ENCODE results near the gene CPS1. TPM values are rescaled to one million over a fixed set of nuclear protein-coding genes. Genes with fewer than 3 reads are reported as not detected.

The CPS1 gene
- total and polyA plus RNA-seq, 3 donors from 2014 or later, result 17.2 to 22.5 (median 21.6) TPM

GRCh38 chr2:210558708-210559107 is 2.3 kb downstream of the CPS1 start:
- Histone ChIP-seq H3K27me3 (no peaks in the 10 kb centered on the region), H3K9me3 (no peaks in the 10 kb centered on the region), H3K27ac (no peak overlapping the region), H3K4me1 (no peaks in the 10 kb centered on the region), H3K36me3 (ENCODE audit: low read depth, missing control alignments) (no peaks in the 10 kb centered on the region), H3K4me3 (no peak overlapping the region)
- DNase-seq, result no peak
- intact Hi-C loops (cut with DNase I; ENCODE audit: low total_unique reads), result no loop called here
- TF ChIP-seq, protein P1, sequence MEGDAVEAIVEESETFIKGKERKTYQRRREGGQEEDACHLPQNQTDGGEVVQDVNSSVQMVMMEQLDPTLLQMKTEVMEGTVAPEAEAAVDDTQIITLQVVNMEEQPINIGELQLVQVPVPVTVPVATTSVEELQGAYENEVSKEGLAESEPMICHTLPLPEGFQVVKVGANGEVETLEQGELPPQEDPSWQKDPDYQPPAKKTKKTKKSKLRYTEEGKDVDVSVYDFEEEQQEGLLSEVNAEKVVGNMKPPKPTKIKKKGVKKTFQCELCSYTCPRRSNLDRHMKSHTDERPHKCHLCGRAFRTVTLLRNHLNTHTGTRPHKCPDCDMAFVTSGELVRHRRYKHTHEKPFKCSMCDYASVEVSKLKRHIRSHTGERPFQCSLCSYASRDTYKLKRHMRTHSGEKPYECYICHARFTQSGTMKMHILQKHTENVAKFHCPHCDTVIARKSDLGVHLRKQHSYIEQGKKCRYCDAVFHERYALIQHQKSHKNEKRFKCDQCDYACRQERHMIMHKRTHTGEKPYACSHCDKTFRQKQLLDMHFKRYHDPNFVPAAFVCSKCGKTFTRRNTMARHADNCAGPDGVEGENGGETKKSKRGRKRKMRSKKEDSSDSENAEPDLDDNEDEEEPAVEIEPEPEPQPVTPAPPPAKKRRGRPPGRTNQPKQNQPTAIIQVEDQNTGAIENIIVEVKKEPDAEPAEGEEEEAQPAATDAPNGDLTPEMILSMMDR (IDR thresholded peaks at IDR 0.05), result no peak
- no peak for TF ChIP-seq POLR2A (IDR thresholded peaks at IDR 0.05)
- 60 to 73% methylated on average over 1 of the region's 1 CpG for WGBS, 2 donors

DNA sequence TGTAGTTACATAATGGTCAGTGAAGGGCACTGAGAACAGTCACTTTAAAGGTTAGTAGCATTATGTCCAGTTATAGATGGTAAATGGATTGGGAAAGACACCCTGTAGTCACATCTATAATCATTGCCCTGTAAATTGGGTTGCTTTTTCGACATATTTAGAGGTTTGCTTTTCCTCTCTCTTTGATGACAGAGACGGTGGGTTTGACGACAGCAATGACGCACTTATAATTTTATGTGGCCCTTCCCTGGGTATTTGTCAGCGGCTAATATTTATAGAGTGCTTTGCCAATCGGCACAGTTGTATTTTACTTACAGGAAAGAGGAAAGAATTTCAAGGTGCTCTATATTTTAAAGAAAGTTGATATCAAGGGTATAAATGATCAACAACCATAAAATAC is 2.8 kb downstream of the CPS1 start:
- no peak for DNase-seq
- TF ChIP-seq, protein P1 (IDR thresholded peaks at IDR 0.05), result no peak
- TF ChIP-seq POLR2A (IDR thresholded peaks at IDR 0.05), result no peak
- Histone ChIP-seq H3K4me1 (no peaks in the 10 kb centered on the region), H3K9me3 (no peaks in the 10 kb centered on the region), H3K36me3 (ENCODE audit: low read depth, missing control alignments) (no peaks in the 10 kb centered on the region), H3K27me3 (no peaks in the 10 kb centered on the region), H3K27ac (no peak overlapping the region), H3K4me3 (no peak overlapping the region)
- WGBS, 2 donors, result 87 to 98% methylated on average over 6 of the region's 6 CpGs
- intact Hi-C loops (cut with DNase I; ENCODE audit: low total_unique reads), result no loop called here

DNA sequence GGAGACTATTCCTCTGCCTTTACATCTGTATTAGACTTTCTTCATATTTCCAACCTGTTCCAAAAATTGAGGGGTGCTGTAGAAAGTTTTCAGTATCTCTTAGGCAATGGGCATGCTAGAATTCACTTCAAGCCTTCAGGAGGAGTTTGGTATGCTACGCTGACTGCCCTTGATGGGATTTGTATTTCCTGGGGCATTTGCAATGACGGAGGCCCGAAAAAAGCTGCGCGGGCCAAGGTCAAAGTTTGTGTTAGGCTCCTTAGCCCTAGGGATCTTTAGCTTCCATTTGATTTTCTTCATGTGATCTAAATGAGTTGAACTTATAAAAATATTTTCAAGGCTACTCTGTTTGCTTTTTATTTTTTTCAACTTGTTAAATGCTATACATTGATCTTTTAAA is 5.1 kb downstream of the CPS1 start:
- no peaks in the 10 kb centered on the region for H3K27me3 ChIP-seq
- no peak for DNase-seq
- H3K4me3 ChIP-seq, result no peak overlapping the region
- no peak for TF ChIP-seq POLR2A (IDR thresholded peaks at IDR 0.05)
- TF ChIP-seq, protein P1 (IDR thresholded peaks at IDR 0.05), result no peak
- H3K27ac ChIP-seq, result no peak overlapping the region
- intact Hi-C loops (cut with DNase I; ENCODE audit: low total_unique reads), result no loop called here
- H3K9me3 ChIP-seq, result no peaks in the 10 kb centered on the region
- H3K36me3 ChIP-seq (ENCODE audit: low read depth, missing control alignments), result no peaks in the 10 kb centered on the region
- H3K4me1 ChIP-seq, result no peaks in the 10 kb centered on the region
- WGBS, 2 donors, result 90 to 99% methylated on average over 5 of the region's 5 CpGs

DNA sequence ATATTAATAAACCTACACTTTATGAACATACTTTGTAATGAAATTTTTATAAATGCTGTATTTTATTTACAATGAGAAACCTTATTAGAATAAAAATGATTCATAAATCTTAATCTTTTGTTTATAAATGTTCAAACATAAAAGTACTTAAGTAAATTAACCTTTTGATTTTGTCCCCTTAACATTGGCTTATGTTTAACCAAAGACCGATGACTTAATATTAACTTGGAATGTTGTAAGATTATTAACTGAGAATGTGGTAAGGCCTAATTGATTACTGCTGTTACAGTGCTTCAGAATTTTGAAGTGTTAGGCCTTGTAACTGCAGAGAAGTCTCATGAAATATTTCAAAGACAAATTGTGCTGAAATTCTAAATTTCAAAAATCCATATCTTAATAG is 5.7 kb downstream of the CPS1 start:
- DNase-seq, result no peak
- intact Hi-C loops (cut with DNase I; ENCODE audit: low total_unique reads), result no loop called here
- WGBS, 2 donors, result 96% methylated on average over 1 of the region's 1 CpG
- Histone ChIP-seq H3K27ac (no peak overlapping the region), H3K4me1 (no peaks in the 10 kb centered on the region), H3K9me3 (no peaks in the 10 kb centered on the region), H3K36me3 (ENCODE audit: low read depth, missing control alignments) (no peaks in the 10 kb centered on the region), H3K4me3 (no peak overlapping the region), H3K27me3 (no peaks in the 10 kb centered on the region)
- no peak for TF ChIP-seq POLR2A (IDR thresholded peaks at IDR 0.05)
- TF ChIP-seq, protein P1 (IDR thresholded peaks at IDR 0.05), result no peak

DNA sequence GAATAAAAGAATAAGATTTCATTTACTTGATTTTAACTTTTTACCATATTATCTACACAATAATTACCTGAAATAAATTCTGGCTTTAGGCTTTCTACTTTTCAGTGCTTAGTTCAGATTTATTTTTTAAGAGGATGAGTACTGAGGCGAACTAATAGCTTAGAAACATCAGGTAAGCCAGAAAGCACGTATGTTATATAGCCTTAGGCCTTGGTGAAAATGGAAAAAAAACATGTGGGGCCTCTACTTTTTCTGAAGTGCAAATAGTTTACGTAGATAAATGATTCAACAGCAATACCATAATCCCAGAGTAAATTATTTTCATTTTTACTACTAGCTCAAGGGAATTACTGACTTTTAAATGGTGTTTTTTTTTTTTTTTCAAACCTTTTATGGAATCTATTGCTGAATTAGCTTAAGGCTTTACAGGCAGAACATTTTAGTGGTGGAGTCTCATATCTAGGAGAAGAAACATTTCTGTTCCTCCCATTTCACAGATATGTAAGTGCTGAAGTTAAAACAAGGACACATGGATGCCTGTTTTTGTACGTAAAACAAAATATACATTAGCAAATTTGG is 6.2 kb downstream of the CPS1 start:
- Histone ChIP-seq H3K4me1 (no peaks in the 10 kb centered on the region), H3K27me3 (no peaks in the 10 kb centered on the region), H3K36me3 (ENCODE audit: low read depth, missing control alignments) (no peaks in the 10 kb centered on the region), H3K4me3 (no peak overlapping the region), H3K27ac (no peak overlapping the region), H3K9me3 (no peaks in the 10 kb centered on the region)
- no peak for TF ChIP-seq POLR2A (IDR thresholded peaks at IDR 0.05)
- TF ChIP-seq, protein P1 (IDR thresholded peaks at IDR 0.05), result no peak
- no peak for DNase-seq
- intact Hi-C loops (cut with DNase I; ENCODE audit: low total_unique reads), result no loop called here
- WGBS, 2 donors, result 94 to 95% methylated on average over 4 of the region's 4 CpGs
